HG03575 (cell line): Measurements from ENCODE around the gene MEPCE.
"Not testable (repeated sequence)": the region's sequence is repeated elsewhere in the genome, so short reads cannot be mapped to it uniquely, and the experiment has no call there.

Experiments
- ATAC-seq: cut with Tn5 transposase; IDR thresholded peaks from one replicate; pipeline ENCODE4 v1.9.1; 2021; ENCODE audit not compliant: unreplicated experiment, insufficient number of reproducible peaks, low FRiP score; ENCODE audit errors: extremely low read depth

MEPCE gene

GRCh38 chr7:100432621-100433275, 3.1 kb downstream of the MEPCE start:
- no peak for ATAC-seq

- no peak for ATAC-seq
Measured at GRCh38 chr7:100433276-100433591, 3.6 kb downstream of the MEPCE start.

DNA sequence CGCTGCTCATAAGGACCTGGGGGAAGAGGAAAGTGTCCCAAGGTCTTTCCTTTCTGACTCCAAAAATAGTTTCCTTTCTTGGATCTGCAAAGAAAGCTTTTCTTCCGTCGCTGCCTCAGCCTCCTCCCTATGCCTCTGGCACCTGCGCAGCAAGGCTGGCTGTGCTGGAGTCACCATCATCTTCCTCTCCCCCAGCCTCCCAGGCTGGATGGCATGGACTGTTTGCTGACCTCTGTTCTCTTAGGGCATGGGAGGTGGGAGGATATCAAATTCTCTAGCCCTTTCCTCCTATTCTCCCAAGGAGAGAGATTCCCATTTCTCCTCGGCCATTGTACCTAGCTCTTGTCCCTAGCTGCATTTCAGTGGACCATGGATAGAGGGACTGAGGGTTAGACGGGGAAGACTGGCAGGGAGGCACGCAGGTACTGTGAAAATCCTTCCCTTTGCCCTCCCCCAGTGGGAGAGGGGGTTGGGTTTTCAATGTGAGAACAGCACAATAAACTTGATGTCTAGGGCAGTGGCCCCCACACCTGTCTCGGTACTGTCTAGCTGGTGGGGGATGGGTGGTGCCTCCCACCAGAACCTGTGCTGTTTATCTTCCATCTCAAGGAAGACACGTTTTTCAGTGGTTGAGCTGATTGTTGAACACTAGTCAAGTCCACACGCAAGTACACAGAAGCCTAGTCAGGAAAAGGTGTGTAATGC, 4.1 kb downstream of the MEPCE start:
- ATAC-seq = no peak

DNA sequence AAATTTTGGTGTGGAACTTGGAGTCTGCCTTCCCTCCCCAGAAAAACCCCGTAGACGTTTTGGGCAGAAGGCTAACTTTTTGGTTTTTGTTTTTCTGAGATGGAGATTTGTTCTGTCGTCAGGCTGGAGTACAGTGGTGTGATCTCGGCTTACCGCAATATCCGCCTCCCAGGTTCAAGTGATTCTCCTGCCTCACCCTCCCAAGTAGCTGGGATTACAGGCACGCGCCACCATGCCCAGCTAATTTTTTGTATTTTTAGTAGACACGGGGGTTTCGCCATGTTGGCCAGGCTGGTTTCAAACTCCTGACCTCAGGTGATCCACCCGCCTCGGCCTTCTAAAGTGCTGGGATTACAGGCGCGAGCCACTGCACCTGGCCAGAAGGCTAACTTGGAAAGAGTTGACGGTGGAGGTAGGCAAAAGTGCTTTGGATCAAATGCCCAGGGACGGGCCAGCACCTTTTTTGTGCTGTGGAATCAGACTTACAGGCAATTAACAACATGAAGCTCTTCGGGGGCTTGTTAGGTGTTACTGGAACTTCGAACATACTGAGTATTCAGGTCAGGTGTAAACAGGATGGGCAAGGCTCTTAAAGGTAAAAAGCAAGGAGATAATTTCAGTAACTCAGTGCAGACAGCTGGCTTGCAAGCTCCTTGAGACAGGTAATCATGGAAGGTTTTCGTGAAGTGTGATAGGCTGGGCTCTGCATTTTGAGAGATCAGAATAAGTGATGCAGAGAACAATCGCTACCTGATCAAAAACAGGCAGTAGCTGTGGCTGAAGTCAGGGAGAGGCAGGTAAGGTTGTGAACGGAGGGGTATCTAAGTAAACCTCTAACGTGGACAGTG, 4.9 kb downstream of the MEPCE start:
- no peak for ATAC-seq

GRCh38 chr7:100435401-100436304, 6.0 kb downstream of the MEPCE start:
- ATAC-seq = no peak

- ATAC-seq = no peak
Measured at GRCh38 chr7:100437150-100438100, 7.8 kb downstream of the MEPCE start.

DNA sequence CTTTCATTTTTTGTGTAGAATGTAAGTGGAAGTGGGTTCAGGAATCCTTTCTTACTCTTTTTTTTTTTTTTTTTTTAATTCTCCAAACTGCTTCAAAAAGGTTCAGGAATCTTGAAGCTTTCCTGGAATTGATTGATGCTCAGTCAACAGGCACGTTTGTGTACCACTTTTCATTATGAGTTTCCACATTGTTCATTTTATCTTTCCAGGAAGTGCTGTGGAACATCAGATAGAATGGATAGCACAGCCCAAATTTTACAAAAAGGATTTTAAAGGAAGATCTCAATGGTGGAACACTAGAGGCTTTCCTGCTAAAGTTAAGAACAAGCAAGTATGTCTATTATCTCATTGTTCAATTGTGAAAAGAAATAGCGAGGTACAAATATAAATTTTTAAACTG, 8.5 kb downstream of the MEPCE start:
- ATAC-seq = no peak

- not testable (repeated sequence) for ATAC-seq
Measured at GRCh38 chr7:100438731-100439130, 9.1 kb downstream of the MEPCE start.

GRCh38 chr7:100439244-100439643, 9.6 kb downstream of the MEPCE start:
- not testable (repeated sequence) for ATAC-seq

- ATAC-seq = no peak
Measured at GRCh38 chr7:100441641-100442535, 12.3 kb downstream of the MEPCE start.

GRCh38 chr7:100443096-100443840, 13.6 kb downstream of the MEPCE start:
- ATAC-seq = no peak

DNA sequence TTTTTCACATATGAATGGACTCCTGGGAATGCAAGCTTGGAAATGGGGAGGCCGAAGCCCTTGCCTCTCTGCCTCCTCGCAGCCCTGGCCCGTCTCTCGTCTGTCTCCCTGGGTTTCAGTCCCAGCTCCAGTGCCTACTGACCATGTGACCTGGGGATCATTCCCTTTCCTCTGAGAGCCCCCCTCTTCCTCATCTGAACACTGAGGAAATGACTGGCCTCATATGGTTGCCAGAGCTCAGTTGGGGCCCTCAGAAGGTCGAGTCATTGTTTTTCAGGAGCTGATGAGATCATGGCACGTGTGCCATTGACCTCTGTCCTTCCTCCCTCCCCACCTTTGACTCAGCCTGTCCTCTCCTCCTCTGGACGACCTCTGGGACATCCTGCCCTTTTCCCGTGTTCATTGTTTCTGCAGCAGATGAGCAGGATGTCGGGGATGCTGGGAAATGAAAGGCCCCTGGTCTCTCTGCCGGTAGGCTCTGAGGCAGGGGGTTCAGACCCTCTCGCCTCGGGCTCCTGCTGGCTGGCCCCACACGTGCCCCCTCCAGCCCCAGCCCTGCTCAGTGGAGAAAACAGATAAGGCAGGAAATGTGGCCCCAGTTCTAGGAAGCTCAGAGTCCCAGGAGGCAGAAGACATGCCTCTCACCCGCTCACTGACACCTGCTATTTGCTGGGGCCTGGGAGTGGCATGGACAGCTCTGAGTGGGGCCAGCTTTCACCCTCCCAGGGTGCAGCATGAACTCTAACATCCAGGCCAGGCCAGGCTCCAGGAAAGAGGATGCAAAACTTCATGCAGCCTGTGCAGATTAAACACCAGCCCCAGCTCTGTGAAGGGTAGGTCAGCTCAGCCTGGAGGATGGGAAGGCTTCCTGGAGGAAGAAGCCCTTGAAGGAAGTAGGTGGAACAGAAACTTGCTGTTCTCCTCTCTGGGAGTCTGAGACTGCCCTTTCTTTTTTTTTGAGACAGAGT, 15.0 kb downstream of the MEPCE start:
- no peak for ATAC-seq

DNA sequence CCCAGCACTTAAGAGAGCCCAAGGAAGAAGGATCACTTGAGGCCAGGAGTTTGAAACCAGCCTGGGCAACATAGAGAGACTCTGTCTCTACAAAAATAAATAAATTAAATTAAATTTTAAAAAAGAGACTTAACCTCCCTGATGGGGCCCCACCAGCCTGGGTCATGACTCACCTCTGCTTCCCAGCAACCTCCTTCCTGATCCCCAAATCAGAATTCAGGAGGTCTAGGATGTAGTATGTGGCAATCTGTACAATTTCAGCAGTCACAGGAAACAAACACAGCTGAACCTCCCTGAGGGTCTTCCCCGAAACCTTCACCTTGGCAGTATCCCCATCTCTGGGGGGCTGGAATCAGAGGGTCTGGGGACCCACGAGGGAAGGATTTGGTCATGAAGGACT, 16.4 kb downstream of the MEPCE start:
- ATAC-seq = no peak

GRCh38 chr7:100447363-100447762, 17.7 kb downstream of the MEPCE start:
- ATAC-seq = not testable (repeated sequence)

GRCh38 chr7:100449190-100449795, 19.7 kb downstream of the MEPCE start:
- no peak for ATAC-seq
